GM23338 (cell line): ENCODE results near the gene ACO1. TPM values are rescaled to one million over a fixed set of nuclear protein-coding genes. Genes with fewer than 3 reads are reported as not detected.

Experiments used
- ATAC-seq: fragments of 200-7000 bp; cut with Tn5 transposase; 3 replicates; pipeline ENCODE4 v1.9.1; 2020
- DNase-seq: peaks from one replicate; pipeline ENCODE4 v3.0.0-alpha.2; 2015; ENCODE audit warnings: low spot score
- H2AFZ ChIP-seq: fragments of 200-600 bp; sonication (generic); 2 replicates; pipeline ENCODE4 v1.8.0; 2016; ENCODE audit warnings: antibody characterized with exemption, mild to moderate bottlenecking, moderate library complexity
- H3F3A ChIP-seq: fragments of 200-600 bp; sonication (generic); replicated peaks from 2 replicates; pipeline ENCODE4 v1.8.0; 2017; ENCODE audit warnings: antibody characterized with exemption, mixed run types, low read depth
- H3K27ac ChIP-seq: fragments of 200-600 bp; sonication (generic); 2 replicates; pipeline ENCODE4 v1.6.1; 2016; ENCODE audit warnings: low read depth
- H3K27me3 ChIP-seq: fragments of 200-600 bp; sonication (generic); 2 replicates; pipeline ENCODE4 v1.8.0; 2016; ENCODE audit warnings: mild to moderate bottlenecking, mixed run types, moderate library complexity; ENCODE audit not compliant: insufficient read depth
- H3K36me3 ChIP-seq: fragments of 200-600 bp; sonication (generic); 2 replicates; pipeline ENCODE4 v1.8.0; 2016; ENCODE audit warnings: mild to moderate bottlenecking; ENCODE audit not compliant: insufficient read depth
- H3K4me1 ChIP-seq: fragments of 200-600 bp; sonication (generic); 2 replicates; pipeline ENCODE4 v1.8.0; 2016; ENCODE audit warnings: mild to moderate bottlenecking, moderate library complexity; ENCODE audit not compliant: insufficient read depth
- H3K4me2 ChIP-seq: fragments of 200-600 bp; sonication (generic); 2 replicates; pipeline ENCODE4 v1.7.1; 2017; ENCODE audit warnings: mixed run types
- H3K4me3 ChIP-seq: fragments of 200-600 bp; sonication (generic); 2 replicates; pipeline ENCODE4 v1.6.1; 2016; ENCODE audit warnings: mixed run types
- H3K79me2 ChIP-seq: fragments of 200-600 bp; sonication (generic); replicated peaks from 2 replicates; pipeline ENCODE4 v1.8.0; 2017; ENCODE audit warnings: mild to moderate bottlenecking; ENCODE audit not compliant: insufficient read depth
- H3K9me2 ChIP-seq: fragments of 200-600 bp; sonication (generic); 2 replicates; pipeline ENCODE4 v1.8.0; 2017; ENCODE audit not compliant: insufficient read depth
- H4K20me1 ChIP-seq: fragments of 200-600 bp; sonication (generic); replicated peaks from 2 replicates; pipeline ENCODE4 v1.8.0; 2017; ENCODE audit warnings: mild to moderate bottlenecking; ENCODE audit not compliant: insufficient read depth
- H3K27ac Mint-ChIP-seq: 2 replicates; pipeline ENCODE4 v1.8.0; 2020; ENCODE audit warnings: inconsistent platforms, mild to moderate bottlenecking, moderate library complexity, mixed read lengths
- H3K27me3 Mint-ChIP-seq: 3 replicates; pipeline ENCODE4 v1.8.0; 2022; ENCODE audit warnings: low read depth, mild to moderate bottlenecking, moderate library complexity, mixed read lengths, inconsistent platforms; ENCODE audit not compliant: insufficient read depth, poor library complexity
- H3K36me3 Mint-ChIP-seq: 3 replicates; pipeline ENCODE4 v1.8.0; 2021; ENCODE audit warnings: low read depth, mild to moderate bottlenecking, inconsistent platforms, moderate library complexity, mixed read lengths
- H3K4me1 Mint-ChIP-seq: 3 replicates; pipeline ENCODE4 v1.8.0; 2020; ENCODE audit warnings: mild to moderate bottlenecking, inconsistent platforms, mixed read lengths
- H3K4me3 Mint-ChIP-seq: 3 replicates; pipeline ENCODE4 v1.8.0; 2021; ENCODE audit warnings: moderate library complexity, mild to moderate bottlenecking, inconsistent platforms, mixed read lengths
- H3K9me3 Mint-ChIP-seq: 3 replicates; pipeline ENCODE4 v1.8.0; 2020; ENCODE audit warnings: moderate library complexity, mild to moderate bottlenecking, inconsistent platforms, mixed read lengths
- ZNF114 ChIP-seq: fragments of 250-450 bp; sonication (Bioruptor Pico); IDR thresholded peaks from 2 replicates; pipeline ENCODE4 v1.5.0; 2020; ENCODE audit warnings: mild to moderate bottlenecking, moderate library complexity
- polyA plus RNA-seq: library from polyadenylated mRNA; unstranded; fragments of >200 nt; fragmentation: Nextera tagmentation; extraction: Ambion mirVana; gene quantifications from 2 replicates; pipeline ENCODE4 v1.2.1, GENCODE V29; 2016
- total RNA-seq: library from RNA; depleted of rRNA; stranded (reverse); fragments of >200 nt; shearing (Covaris generic); gene quantifications from 2 replicates; pipeline ENCODE4 v1.2.3, GENCODE V29; 2014
- TF ChIP-seq, protein P1 (sequence below): fragments of 250-450 bp; sonication (Bioruptor Pico); IDR thresholded peaks from 2 replicates; pipeline ENCODE4 v1.5.0; 2020; ENCODE audit warnings: mild to moderate bottlenecking, moderate library complexity
- TF ChIP-seq, protein P2 (sequence below), 2 experiments: fragments of 200-600 bp in 1 of 2; sonication (generic) in 1 of 2; conservative IDR thresholded peaks; 2 replicates each; pipeline versions ENCODE4 v1.5.1 to v1.6.1; 2016 to 2017; ENCODE audit warnings: antibody characterized with exemption in 2 of 2, low read depth in 2 of 2, mild to moderate bottlenecking in 2 of 2, moderate library complexity in 1 of 2

ACO1 gene
- total and polyA plus RNA-seq, 2 experiments from 2014 or later, result 16.6 to 41.0 TPM

DNA sequence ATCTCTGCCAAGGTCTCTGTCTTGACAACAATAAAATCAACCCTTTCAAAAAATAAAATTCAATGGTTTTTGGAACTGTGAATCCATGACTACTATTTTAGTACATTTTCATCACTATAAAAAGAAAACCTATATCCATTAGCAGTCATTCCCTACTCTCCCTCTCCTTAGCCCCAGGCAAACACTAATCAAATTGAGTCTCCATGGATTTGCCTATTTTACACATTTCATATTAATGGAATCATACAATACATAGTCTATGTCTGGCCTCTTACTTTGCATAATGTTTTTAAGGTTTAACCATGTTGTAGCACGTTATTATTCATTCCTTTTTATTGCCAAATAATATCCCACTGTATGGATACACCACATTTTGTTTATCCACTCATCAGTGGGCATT is 117.4 kb downstream of the ACO1 start:
- H3K79me2 ChIP-seq, result 0 out of 2 replicates have a peak, but pooled peaks cover under 1% of the 10 kb centered on the region
- peaks cover 7% of the 10 kb centered on the region; the same call in 1 of the 2 replicates for H3K4me1 ChIP-seq
- no peak overlapping the region for H2AFZ ChIP-seq
- peaks cover 9% of the 10 kb centered on the region; the same call in 2 of the 3 replicates for H3K4me1 Mint-ChIP-seq
- TF ChIP-seq ZNF114, result no peak
- TF ChIP-seq, protein P1, sequence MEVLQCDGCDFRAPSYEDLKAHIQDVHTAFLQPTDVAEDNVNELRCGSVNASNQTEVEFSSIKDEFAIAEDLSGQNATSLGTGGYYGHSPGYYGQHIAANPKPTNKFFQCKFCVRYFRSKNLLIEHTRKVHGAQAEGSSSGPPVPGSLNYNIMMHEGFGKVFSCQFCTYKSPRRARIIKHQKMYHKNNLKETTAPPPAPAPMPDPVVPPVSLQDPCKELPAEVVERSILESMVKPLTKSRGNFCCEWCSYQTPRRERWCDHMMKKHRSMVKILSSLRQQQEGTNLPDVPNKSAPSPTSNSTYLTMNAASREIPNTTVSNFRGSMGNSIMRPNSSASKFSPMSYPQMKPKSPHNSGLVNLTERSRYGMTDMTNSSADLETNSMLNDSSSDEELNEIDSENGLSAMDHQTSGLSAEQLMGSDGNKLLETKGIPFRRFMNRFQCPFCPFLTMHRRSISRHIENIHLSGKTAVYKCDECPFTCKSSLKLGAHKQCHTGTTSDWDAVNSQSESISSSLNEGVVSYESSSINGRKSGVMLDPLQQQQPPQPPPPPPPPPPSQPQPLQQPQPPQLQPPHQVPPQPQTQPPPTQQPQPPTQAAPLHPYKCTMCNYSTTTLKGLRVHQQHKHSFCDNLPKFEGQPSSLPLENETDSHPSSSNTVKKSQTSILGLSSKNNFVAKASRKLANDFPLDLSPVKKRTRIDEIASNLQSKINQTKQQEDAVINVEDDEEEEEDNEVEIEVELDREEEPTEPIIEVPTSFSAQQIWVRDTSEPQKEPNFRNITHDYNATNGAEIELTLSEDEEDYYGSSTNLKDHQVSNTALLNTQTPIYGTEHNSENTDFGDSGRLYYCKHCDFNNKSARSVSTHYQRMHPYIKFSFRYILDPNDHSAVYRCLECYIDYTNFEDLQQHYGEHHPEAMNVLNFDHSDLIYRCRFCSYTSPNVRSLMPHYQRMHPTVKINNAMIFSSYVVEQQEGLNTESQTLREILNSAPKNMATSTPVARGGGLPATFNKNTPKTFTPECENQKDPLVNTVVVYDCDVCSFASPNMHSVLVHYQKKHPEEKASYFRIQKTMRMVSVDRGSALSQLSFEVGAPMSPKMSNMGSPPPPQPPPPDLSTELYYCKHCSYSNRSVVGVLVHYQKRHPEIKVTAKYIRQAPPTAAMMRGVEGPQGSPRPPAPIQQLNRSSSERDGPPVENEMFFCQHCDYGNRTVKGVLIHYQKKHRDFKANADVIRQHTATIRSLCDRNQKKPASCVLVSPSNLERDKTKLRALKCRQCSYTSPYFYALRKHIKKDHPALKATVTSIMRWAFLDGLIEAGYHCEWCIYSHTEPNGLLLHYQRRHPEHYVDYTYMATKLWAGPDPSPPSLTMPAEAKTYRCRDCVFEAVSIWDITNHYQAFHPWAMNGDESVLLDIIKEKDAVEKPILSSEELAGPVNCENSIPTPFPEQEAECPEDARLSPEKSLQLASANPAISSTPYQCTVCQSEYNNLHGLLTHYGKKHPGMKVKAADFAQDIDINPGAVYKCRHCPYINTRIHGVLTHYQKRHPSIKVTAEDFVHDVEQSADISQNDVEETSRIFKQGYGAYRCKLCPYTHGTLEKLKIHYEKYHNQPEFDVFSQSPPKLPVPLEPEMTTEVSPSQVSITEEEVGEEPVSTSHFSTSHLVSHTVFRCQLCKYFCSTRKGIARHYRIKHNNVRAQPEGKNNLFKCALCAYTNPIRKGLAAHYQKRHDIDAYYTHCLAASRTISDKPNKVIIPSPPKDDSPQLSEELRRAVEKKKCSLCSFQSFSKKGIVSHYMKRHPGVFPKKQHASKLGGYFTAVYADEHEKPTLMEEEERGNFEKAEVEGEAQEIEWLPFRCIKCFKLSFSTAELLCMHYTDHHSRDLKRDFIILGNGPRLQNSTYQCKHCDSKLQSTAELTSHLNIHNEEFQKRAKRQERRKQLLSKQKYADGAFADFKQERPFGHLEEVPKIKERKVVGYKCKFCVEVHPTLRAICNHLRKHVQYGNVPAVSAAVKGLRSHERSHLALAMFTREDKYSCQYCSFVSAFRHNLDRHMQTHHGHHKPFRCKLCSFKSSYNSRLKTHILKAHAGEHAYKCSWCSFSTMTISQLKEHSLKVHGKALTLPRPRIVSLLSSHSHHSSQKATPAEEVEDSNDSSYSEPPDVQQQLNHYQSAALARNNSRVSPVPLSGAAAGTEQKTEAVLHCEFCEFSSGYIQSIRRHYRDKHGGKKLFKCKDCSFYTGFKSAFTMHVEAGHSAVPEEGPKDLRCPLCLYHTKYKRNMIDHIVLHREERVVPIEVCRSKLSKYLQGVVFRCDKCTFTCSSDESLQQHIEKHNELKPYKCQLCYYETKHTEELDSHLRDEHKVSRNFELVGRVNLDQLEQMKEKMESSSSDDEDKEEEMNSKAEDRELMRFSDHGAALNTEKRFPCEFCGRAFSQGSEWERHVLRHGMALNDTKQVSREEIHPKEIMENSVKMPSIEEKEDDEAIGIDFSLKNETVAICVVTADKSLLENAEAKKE (CRISPR knock-in tag), result no peak
- TF ChIP-seq, protein P2, sequence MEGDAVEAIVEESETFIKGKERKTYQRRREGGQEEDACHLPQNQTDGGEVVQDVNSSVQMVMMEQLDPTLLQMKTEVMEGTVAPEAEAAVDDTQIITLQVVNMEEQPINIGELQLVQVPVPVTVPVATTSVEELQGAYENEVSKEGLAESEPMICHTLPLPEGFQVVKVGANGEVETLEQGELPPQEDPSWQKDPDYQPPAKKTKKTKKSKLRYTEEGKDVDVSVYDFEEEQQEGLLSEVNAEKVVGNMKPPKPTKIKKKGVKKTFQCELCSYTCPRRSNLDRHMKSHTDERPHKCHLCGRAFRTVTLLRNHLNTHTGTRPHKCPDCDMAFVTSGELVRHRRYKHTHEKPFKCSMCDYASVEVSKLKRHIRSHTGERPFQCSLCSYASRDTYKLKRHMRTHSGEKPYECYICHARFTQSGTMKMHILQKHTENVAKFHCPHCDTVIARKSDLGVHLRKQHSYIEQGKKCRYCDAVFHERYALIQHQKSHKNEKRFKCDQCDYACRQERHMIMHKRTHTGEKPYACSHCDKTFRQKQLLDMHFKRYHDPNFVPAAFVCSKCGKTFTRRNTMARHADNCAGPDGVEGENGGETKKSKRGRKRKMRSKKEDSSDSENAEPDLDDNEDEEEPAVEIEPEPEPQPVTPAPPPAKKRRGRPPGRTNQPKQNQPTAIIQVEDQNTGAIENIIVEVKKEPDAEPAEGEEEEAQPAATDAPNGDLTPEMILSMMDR (conservative IDR thresholded peaks at IDR 0.05; ENCODE audit: low read depth in 2 of 2), result no peak
- H3K27ac ChIP-seq, result no peak overlapping the region
- no peak overlapping the region for H3K27ac Mint-ChIP-seq
- H3K27me3 Mint-ChIP-seq, result no peaks in the 10 kb centered on the region
- peaks cover 9% of the 10 kb centered on the region; the same call in 1 of the 2 replicates for H3K36me3 ChIP-seq
- H3K9me2 ChIP-seq, result no peaks in the 10 kb centered on the region
- ATAC-seq (no peak), DNase-seq (no peak)
- H3K4me3 Mint-ChIP-seq, result no peak overlapping the region
- no peak overlapping the region for H3K4me3 ChIP-seq
- H3K4me2 ChIP-seq, result no peak overlapping the region
- no peaks in the 10 kb centered on the region for H3K27me3 ChIP-seq
- no peaks in the 10 kb centered on the region; the same call in 1 of the 2 replicates for H4K20me1 ChIP-seq
- peaks cover 29% of the 10 kb centered on the region for H3K36me3 Mint-ChIP-seq
- H3F3A ChIP-seq, result no peaks in the 10 kb centered on the region
- H3K9me3 Mint-ChIP-seq, result 0 out of 3 replicates have a peak, but pooled peaks cover 2% of the 10 kb centered on the region
